ENCODE measurements around the gene WDR7. TPM values are rescaled to one million over a fixed set of nuclear protein-coding genes. Genes with fewer than 3 reads are reported as not detected.

Gene WDR7
- total and polyA plus RNA-seq, 2 experiments from 2014 or later: 5.9 to 19.0 TPM

DNA sequence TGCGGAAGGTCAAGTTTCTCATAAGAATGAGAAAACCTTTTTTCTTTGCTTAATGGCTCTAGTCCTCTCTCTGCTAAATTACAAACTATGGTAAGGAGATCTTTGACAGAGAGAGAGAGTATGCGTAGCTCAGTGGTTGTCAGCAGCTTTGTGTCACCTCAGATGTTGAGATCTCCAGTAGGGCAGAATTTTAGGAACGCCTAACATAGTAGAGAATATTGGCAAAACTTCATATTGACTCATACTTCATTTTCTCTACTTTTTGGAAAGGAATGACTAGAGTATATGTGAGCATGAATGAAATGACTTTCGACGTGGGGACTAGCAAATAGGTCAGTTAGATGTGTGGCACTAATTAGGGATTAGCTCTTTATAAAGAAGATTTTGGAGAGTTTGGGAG is 64.0 kb downstream of the WDR7 start:
- no peaks in the 10 kb centered on the region for H3K79me2 ChIP-seq
- H3K9me3 ChIP-seq (ENCODE audit: low read depth): no peaks in the 10 kb centered on the region
- TF ChIP-seq, protein P1, sequence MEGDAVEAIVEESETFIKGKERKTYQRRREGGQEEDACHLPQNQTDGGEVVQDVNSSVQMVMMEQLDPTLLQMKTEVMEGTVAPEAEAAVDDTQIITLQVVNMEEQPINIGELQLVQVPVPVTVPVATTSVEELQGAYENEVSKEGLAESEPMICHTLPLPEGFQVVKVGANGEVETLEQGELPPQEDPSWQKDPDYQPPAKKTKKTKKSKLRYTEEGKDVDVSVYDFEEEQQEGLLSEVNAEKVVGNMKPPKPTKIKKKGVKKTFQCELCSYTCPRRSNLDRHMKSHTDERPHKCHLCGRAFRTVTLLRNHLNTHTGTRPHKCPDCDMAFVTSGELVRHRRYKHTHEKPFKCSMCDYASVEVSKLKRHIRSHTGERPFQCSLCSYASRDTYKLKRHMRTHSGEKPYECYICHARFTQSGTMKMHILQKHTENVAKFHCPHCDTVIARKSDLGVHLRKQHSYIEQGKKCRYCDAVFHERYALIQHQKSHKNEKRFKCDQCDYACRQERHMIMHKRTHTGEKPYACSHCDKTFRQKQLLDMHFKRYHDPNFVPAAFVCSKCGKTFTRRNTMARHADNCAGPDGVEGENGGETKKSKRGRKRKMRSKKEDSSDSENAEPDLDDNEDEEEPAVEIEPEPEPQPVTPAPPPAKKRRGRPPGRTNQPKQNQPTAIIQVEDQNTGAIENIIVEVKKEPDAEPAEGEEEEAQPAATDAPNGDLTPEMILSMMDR (IDR thresholded peaks at IDR 0.05; ENCODE audit: poor library complexity): no peak
- no peak for TF ChIP-seq EZH2phosphoT487 (IDR thresholded peaks at IDR 0.05; ENCODE audit: low read depth, severe bottlenecking, unreplicated experiment)
- TF ChIP-seq EZH2 (IDR thresholded peaks at IDR 0.05; ENCODE audit: borderline replicate concordance): no peak
- H3K9me2 ChIP-seq (replicated peaks; ENCODE audit: insufficient read depth): no peaks in the 10 kb centered on the region
- H4K20me1 ChIP-seq (ENCODE audit: insufficient read depth, poor library complexity, severe bottlenecking): no peaks in the 10 kb centered on the region
- no peak overlapping the region for H2AFZ ChIP-seq
- H3K4me2 ChIP-seq: no peak overlapping the region
- H3K4me1 ChIP-seq (ENCODE audit: insufficient read depth): no peaks in the 10 kb centered on the region
- no peaks in the 10 kb centered on the region for H3K36me3 ChIP-seq (replicated peaks; ENCODE audit: insufficient read depth, low read depth)
- H3K27ac ChIP-seq: no peak overlapping the region
- DNase-seq (ENCODE audit: low spot score): no peak
- H3K4me3 ChIP-seq: no peak overlapping the region
- WGBS (ENCODE audit: low lambda C conversion rate, missing lambda C conversion rate): 77% methylated on average over 5 of the region's 5 CpGs
- H3K27me3 ChIP-seq: no peaks in the 10 kb centered on the region

DNA sequence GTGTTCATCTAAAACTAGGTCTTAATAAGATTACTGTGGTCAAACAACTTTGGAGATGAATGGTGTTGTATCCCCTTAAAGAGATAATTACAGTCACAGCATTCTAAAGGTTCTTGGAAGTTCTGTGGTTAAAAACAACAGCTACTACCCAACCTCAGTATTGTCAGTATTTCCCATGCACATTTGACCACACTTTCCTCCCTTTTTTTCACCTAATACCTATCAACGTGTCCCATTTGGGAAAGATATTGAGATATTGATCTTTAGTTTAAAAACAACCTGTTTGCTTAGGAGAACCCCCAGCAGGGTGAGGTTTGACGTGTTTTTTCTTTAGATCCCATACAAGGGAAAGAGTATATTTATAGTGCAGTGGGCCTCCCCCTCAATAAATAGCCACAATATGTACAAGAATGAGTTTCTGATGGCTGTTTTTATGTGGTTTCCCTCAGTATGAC is 65.6 kb downstream of the WDR7 start:
- no peak for DNase-seq (ENCODE audit: low spot score)
- no peak overlapping the region for H3K4me2 ChIP-seq
- H3K27me3 ChIP-seq: no peaks in the 10 kb centered on the region
- no peaks in the 10 kb centered on the region for H3K36me3 ChIP-seq (replicated peaks; ENCODE audit: insufficient read depth, low read depth)
- TF ChIP-seq, protein P1 (IDR thresholded peaks at IDR 0.05; ENCODE audit: poor library complexity): no peak
- TF ChIP-seq EZH2phosphoT487 (IDR thresholded peaks at IDR 0.05; ENCODE audit: low read depth, severe bottlenecking, unreplicated experiment) (no peak), EZH2 (IDR thresholded peaks at IDR 0.05; ENCODE audit: borderline replicate concordance) (no peak)
- WGBS (ENCODE audit: low lambda C conversion rate, missing lambda C conversion rate): 57% methylated on average over 2 of the region's 2 CpGs
- H3K9me3 ChIP-seq (ENCODE audit: low read depth): no peaks in the 10 kb centered on the region
- no peaks in the 10 kb centered on the region for H3K9me2 ChIP-seq (replicated peaks; ENCODE audit: insufficient read depth)
- no peaks in the 10 kb centered on the region for H4K20me1 ChIP-seq (ENCODE audit: insufficient read depth, poor library complexity, severe bottlenecking)
- H2AFZ ChIP-seq: no peak overlapping the region
- H3K4me1 ChIP-seq (ENCODE audit: insufficient read depth): no peaks in the 10 kb centered on the region
- no peaks in the 10 kb centered on the region for H3K79me2 ChIP-seq
- no peak overlapping the region for H3K27ac ChIP-seq
- no peak overlapping the region for H3K4me3 ChIP-seq

DNA sequence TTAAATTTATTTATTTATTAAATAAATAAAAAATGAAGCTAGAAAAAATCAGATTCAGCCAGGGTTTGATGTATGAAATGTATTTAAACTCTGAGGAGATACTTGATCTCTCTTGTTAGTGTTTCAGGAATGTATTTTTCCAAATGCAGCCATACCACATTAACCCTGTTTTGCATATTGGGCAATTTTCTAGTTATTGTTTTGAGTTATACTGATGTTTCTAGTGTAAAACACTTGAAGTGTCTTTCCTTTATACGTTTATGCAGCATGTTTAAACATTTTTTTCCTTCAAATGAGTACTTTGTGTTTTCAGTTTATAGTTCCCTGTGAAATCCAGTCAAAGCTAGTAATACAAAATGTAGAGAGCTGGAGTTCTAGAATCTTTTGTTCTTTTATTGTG is 69.9 kb downstream of the WDR7 start:
- no peaks in the 10 kb centered on the region for H3K27me3 ChIP-seq
- DNase-seq (ENCODE audit: low spot score): no peak
- TF ChIP-seq EZH2 (IDR thresholded peaks at IDR 0.05; ENCODE audit: borderline replicate concordance) (no peak), EZH2phosphoT487 (IDR thresholded peaks at IDR 0.05; ENCODE audit: low read depth, severe bottlenecking, unreplicated experiment) (no peak)
- TF ChIP-seq, protein P1 (IDR thresholded peaks at IDR 0.05; ENCODE audit: poor library complexity): no peak
- H3K79me2 ChIP-seq: no peaks in the 10 kb centered on the region
- 60% methylated on average over 1 of the region's 1 CpG for WGBS (ENCODE audit: low lambda C conversion rate, missing lambda C conversion rate)
- H3K4me2 ChIP-seq: no peak overlapping the region
- peaks cover 8% of the 10 kb centered on the region for H3K9me3 ChIP-seq (ENCODE audit: low read depth)
- no peaks in the 10 kb centered on the region for H3K4me1 ChIP-seq (ENCODE audit: insufficient read depth)
- H3K36me3 ChIP-seq (replicated peaks; ENCODE audit: insufficient read depth, low read depth): no peaks in the 10 kb centered on the region
- H3K27ac ChIP-seq: no peak overlapping the region
- H4K20me1 ChIP-seq (ENCODE audit: insufficient read depth, poor library complexity, severe bottlenecking): no peaks in the 10 kb centered on the region
- no peaks in the 10 kb centered on the region for H3K9me2 ChIP-seq (replicated peaks; ENCODE audit: insufficient read depth)
- H2AFZ ChIP-seq: no peak overlapping the region
- no peak overlapping the region for H3K4me3 ChIP-seq

DNA sequence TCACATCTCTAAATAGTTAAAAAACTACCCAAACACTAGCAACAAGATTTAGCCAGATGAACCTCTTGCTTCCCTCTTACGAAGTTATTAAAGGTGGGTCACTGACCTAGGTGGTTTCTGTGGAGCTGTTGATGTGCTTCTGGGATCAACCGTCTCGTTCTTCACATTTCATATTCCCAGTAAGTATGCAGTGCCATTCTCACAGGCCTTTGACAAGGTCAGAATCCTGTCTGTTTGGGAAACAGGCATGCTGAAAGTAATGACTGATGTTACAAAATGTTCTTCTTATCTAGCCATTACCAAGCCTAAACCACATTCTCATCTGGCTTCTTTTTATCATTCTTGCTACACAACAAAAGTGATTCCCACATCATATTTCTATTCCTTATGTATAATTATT is 70.3 kb downstream of the WDR7 start:
- H3K27me3 ChIP-seq: no peaks in the 10 kb centered on the region
- H3K9me3 ChIP-seq (ENCODE audit: low read depth): peaks cover 8% of the 10 kb centered on the region
- no peak for TF ChIP-seq EZH2phosphoT487 (IDR thresholded peaks at IDR 0.05; ENCODE audit: low read depth, severe bottlenecking, unreplicated experiment)
- no peak for TF ChIP-seq EZH2 (IDR thresholded peaks at IDR 0.05; ENCODE audit: borderline replicate concordance)
- TF ChIP-seq, protein P1 (IDR thresholded peaks at IDR 0.05; ENCODE audit: poor library complexity): no peak
- no peaks in the 10 kb centered on the region for H3K4me1 ChIP-seq (ENCODE audit: insufficient read depth)
- no peaks in the 10 kb centered on the region for H4K20me1 ChIP-seq (ENCODE audit: insufficient read depth, poor library complexity, severe bottlenecking)
- no peak overlapping the region for H3K4me2 ChIP-seq
- no peak overlapping the region for H2AFZ ChIP-seq
- H3K9me2 ChIP-seq (replicated peaks; ENCODE audit: insufficient read depth): no peaks in the 10 kb centered on the region
- no peak for DNase-seq (ENCODE audit: low spot score)
- H3K36me3 ChIP-seq (replicated peaks; ENCODE audit: insufficient read depth, low read depth): no peaks in the 10 kb centered on the region
- H3K79me2 ChIP-seq: no peaks in the 10 kb centered on the region
- H3K4me3 ChIP-seq: no peak overlapping the region
- 87% methylated on average over 3 of the region's 3 CpGs for WGBS (ENCODE audit: low lambda C conversion rate, missing lambda C conversion rate)
- H3K27ac ChIP-seq: no peak overlapping the region
